Epithelial cell of alveolus of lung (primary cell): ENCODE results near the gene CR2. TPM values are rescaled to one million over a fixed set of nuclear protein-coding genes. Genes with fewer than 3 reads are reported as not detected.

Source experiments
- total RNA-seq: library from RNA; depleted of rRNA; stranded (reverse); fragments of >200 nt; gene quantifications from 2 replicates; pipeline ENCODE4 v1.2.1, GENCODE V29; 2015

The CR2 gene
- total RNA-seq: not detected in 2 replicates

GRCh38 chr1:207454046-207454964, at the start of gene CR2:
CR2 (plus strand) TSS chr1:207454328; CDS start chr1:207454419, 91 bp downstream.

GRCh38 chr1:207495801-207496792, 42.0 kb downstream of the CR2 start, which contains the start of gene CR1:
CR1 (plus strand) TSS chr1:207496157; CDS start chr1:207496268, 111 bp downstream.

Other genes with a start within 250 kb of the CR2 start
- gene CD55, start 132.7 kb upstream of the CR2 start, total RNA-seq: 29.6 and 36.3 TPM in 2 replicates
- not detected in 2 replicates for gene CR1, start 41.8 kb downstream of the CR2 start, total RNA-seq
- gene CR1L, start 190.8 kb downstream of the CR2 start, total RNA-seq: not detected in 2 replicates